Spleen (tissue), 11 donors: ENCODE measurements around the gene VSTM4. TPM values are rescaled to one million over a fixed set of nuclear protein-coding genes. Genes with fewer than 3 reads are reported as not detected.

ENCODE experiments used
- DNase-seq: peaks from one replicate; pipeline ENCODE4 v3.0.0-alpha.2; 2020
- H3K27ac ChIP-seq, 8 donors: fragments of 200-600 bp; sonication (generic) in 7 of 8; 1 replicate in 4 of 8; 2 replicates in 4 of 8; pipeline versions ENCODE4 v1.5.0 to v1.8.0; 2016 to 2021; ENCODE audit warnings: inconsistent platforms in 4 of 8, mild to moderate bottlenecking in 4 of 8, moderate library complexity in 1 of 8
- H3K27me3 ChIP-seq, 7 donors: fragments of 200-600 bp; sonication (generic) in 6 of 7; replicated peaks in 1 of 7; 1 replicate in 4 of 7; 2 replicates in 3 of 7; pipeline versions ENCODE4 v1.5.0 to v1.8.0; 2016 to 2021; ENCODE audit warnings: inconsistent platforms in 3 of 7, mild to moderate bottlenecking in 1 of 7
- H3K36me3 ChIP-seq, 6 donors: fragments of 200-600 bp; sonication (generic) in 5 of 6; 1 replicate in 4 of 6; 2 replicates in 2 of 6; pipeline versions ENCODE4 v1.5.0 to v1.8.0; 2016 to 2021; ENCODE audit warnings: inconsistent platforms in 2 of 6
- H3K4me1 ChIP-seq, 6 donors: fragments of 200-600 bp; sonication (generic) in 5 of 6; 1 replicate in 3 of 6; 2 replicates in 3 of 6; pipeline versions ENCODE4 v1.5.0 to v1.8.0; 2016 to 2021; ENCODE audit warnings: inconsistent platforms in 3 of 6
- H3K4me3 ChIP-seq, 8 donors: fragments of 200-600 bp; sonication (generic) in 7 of 8; 1 replicate in 4 of 8; 2 replicates in 4 of 8; pipeline versions ENCODE4 v1.5.0 to v1.8.0; 2016 to 2021; ENCODE audit warnings: inconsistent platforms in 4 of 8, mild to moderate bottlenecking in 4 of 8, moderate library complexity in 2 of 8
- H3K9me3 ChIP-seq, 8 donors: fragments of 200-600 bp; sonication (generic) in 7 of 8; 1 replicate in 4 of 8; 2 replicates in 4 of 8; pipeline versions ENCODE4 v1.5.0 to v1.8.0; 2016 to 2021; ENCODE audit warnings: inconsistent platforms in 4 of 8
- CTCF ChIP-seq, 11 experiments: fragments of 200-600 bp in 7 of 11; fragments of 450-650 bp in 4 of 11; sonication (generic) in 4 of 11; IDR thresholded peaks in 8 of 11; conservative IDR thresholded peaks in 3 of 11; 1 replicate in 7 of 11; 2 replicates in 4 of 11; pipeline versions ENCODE4 v1.4.0 to v1.8.0; 2016 to 2021; ENCODE audit warnings: antibody characterized with exemption in 11 of 11, inconsistent platforms in 4 of 11, mild to moderate bottlenecking in 1 of 11
- POLR2A ChIP-seq, 3 donors: fragments of 450-650 bp; IDR thresholded peaks; one replicate each; pipeline ENCODE4 v1.5.1; 2017; ENCODE audit warnings: antibody characterized with exemption in 3 of 3, mild to moderate bottlenecking in 1 of 3
- POLR2AphosphoS5 ChIP-seq, 3 donors: sonication (generic); formaldehyde crosslinking; IDR thresholded peaks; one replicate each; pipeline ENCODE4 v1.5.1; 2017; ENCODE audit warnings: antibody characterized with exemption in 3 of 3
- WGBS, 5 donors: extraction: QIAGEN DNeasy Blood & Tissue Kit in 3 of 5; methylation state at CpG; one replicate each; pipeline versions ENCODE4 v1.1.5 to v1.1.7; 2013 to 2018; 5-methylcytosine and 5-hydroxymethylcytosine counted together
- intact Hi-C: fragments of 100-400 bp; cut with DNase I; formaldehyde crosslinking; loops from one replicate; pipeline ENCODE4 v1.15.0; 2023; ENCODE audit warnings: low total_unique reads
- polyA plus RNA-seq, 3 donors: library from polyadenylated mRNA; stranded (reverse); fragments of 200-250 nt; gene quantifications; one replicate each; pipeline ENCODE4 v1.2.1, GENCODE V29; 2013
- total RNA-seq, 7 donors: library from RNA; depleted of rRNA in 3 of 7; stranded (reverse); fragments of >200 nt in 3 of 7; fragmentation: NEBNext Ultra II Directional in 4 of 7; extraction: Animal tissue kit (Norgen Biotek cat#: 25700) in 4 of 7; gene quantifications; one replicate each; pipeline versions ENCODE4 v1.1.0 to v1.2.1, GENCODE V29; 2016 to 2021
- donor health status: healthy with polysubstance abuse.
- donor health status: DM: no; HTN: no; CAD: no; lungs with moderate emphysema.
- donor health status: DM: no; HTN: no; CAD: no.
- donor health status: Bipolar disorder and iron deficiency.
- donor health status: healthy.
- donor health status: DM: no; HTN: no; CAD: no.
- donor health status: DM: yes; HTN: yes; CAD: no.

VSTM4 gene
- total and polyA plus RNA-seq, 10 donors: 0.57 to 6.8 (median 3.1) TPM

DNA sequence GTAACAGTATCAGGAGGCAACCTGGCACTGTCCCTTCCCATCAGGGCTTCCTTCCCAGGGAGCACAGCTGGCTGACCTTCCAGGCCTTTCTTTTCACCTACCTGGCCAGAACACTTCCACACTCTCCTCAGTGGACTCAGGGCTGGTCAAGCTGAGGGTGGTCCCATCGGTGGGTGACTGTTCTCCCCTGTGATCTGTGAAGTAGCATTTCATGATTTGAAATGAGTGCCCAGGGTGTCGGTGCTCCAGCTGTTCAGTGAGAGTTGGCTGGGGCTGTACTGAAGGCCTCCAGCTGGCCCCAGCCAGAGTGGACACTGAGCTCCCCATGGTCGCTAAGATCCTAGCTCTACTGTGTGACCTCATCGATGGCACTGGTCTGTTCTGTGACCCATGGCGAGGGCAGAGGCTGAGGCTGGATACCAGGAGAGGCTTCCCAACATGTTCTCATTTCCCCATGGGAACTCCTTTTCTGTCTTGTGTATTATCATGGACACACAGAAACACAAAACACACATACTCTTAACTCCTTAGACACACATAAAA, 18.5 kb upstream of the VSTM4 start, which contains the start of gene FAM170B:
TSS of gene FAM170B (minus strand) at position 316 of the 543 bp plus-strand sequence. CDS start at position 213, 103 bp downstream.
- intact Hi-C loops: no loop called here
- TF ChIP-seq CTCF (IDR thresholded peaks at IDR 0.05 in 8 of 11, conservative IDR thresholded peaks at IDR 0.05 in 3 of 11) (no peak), POLR2AphosphoS5 (IDR thresholded peaks at IDR 0.05) (no peak), POLR2A (IDR thresholded peaks at IDR 0.05) (no peak)
- no peak for DNase-seq
- H3K36me3 ChIP-seq: no peaks in the 10 kb centered on the region
- no peaks in the 10 kb centered on the region for H3K9me3 ChIP-seq
- peaks cover 0 to 17% (median 0%) of the 10 kb centered on the region in 7 donors for H3K27me3 ChIP-seq
- 76 to 92% (median 90%) methylated on average over 2 to 5 of the region's 5 CpGs for WGBS, 5 donors
- no peak within 1 kb of the TSS for H3K4me3 ChIP-seq
- H3K4me1 ChIP-seq: peaks cover 0 to 20% (median 0%) of the 10 kb centered on the region in 6 donors
- peak within 1 kb of the TSS in 1 of 8 donors; percentile 74 for H3K27ac ChIP-seq

- Histone ChIP-seq H3K36me3 (no peaks in the 10 kb centered on the region), H3K27me3 (peaks cover 0 to 17% (median 0%) of the 10 kb centered on the region in 7 donors), H3K27ac (no peak overlapping the region), H3K9me3 (no peaks in the 10 kb centered on the region), H3K4me3 (no peak overlapping the region), H3K4me1 (peaks cover 0 to 20% (median 0%) of the 10 kb centered on the region in 6 donors)
- DNase-seq: no peak
- TF ChIP-seq CTCF (IDR thresholded peaks at IDR 0.05 in 8 of 11, conservative IDR thresholded peaks at IDR 0.05 in 3 of 11): no peak
- TF ChIP-seq POLR2A (IDR thresholded peaks at IDR 0.05): no peak
- no peak for TF ChIP-seq POLR2AphosphoS5 (IDR thresholded peaks at IDR 0.05)
- 90 to 96% (median 96%) methylated on average over 2 of the region's 2 CpGs for WGBS, 5 donors
- intact Hi-C loops: no loop called here
Measured at GRCh38 chr10:49132362-49132737, 17.0 kb upstream of the VSTM4 start.

- no peaks in the 10 kb centered on the region for H3K9me3 ChIP-seq
- peaks cover 0 to 20% (median 0%) of the 10 kb centered on the region in 6 donors for H3K4me1 ChIP-seq
- H3K4me3 ChIP-seq: no peak overlapping the region
- whole genome bisulfite sequencing, 5 donors: 67 to 90% (median 88%) methylated on average over 20 to 37 of the region's 37 CpGs
- H3K27me3 ChIP-seq: peaks cover 0 to 17% (median 0%) of the 10 kb centered on the region in 7 donors
- no peak for DNase-seq
- peak in 1 of 3 donors; percentile 33 for TF ChIP-seq POLR2AphosphoS5 (IDR thresholded peaks at IDR 0.05)
- TF ChIP-seq POLR2A (IDR thresholded peaks at IDR 0.05): no peak
- no peaks in the 10 kb centered on the region for H3K36me3 ChIP-seq
- intact Hi-C loops: no loop called here
- H3K27ac ChIP-seq: no peak overlapping the region
Measured at GRCh38 chr10:49131507-49132361, 16.4 kb upstream of the VSTM4 start.

- H3K4me1 ChIP-seq: peaks cover 0 to under 1% (median 0%) of the 10 kb centered on the region in 6 donors
- no peak overlapping the region for H3K4me3 ChIP-seq
- intact Hi-C loops: no loop called here
- DNase-seq: no peak
- H3K27me3 ChIP-seq: peaks cover 0 to 17% (median 0%) of the 10 kb centered on the region in 7 donors
- H3K36me3 ChIP-seq: no peaks in the 10 kb centered on the region
- 86 to 93% (median 88%) methylated on average over 1 of the region's 1 CpG for WGBS, 5 donors
- H3K27ac ChIP-seq: no peak overlapping the region
- no peaks in the 10 kb centered on the region for H3K9me3 ChIP-seq
- TF ChIP-seq POLR2AphosphoS5 (IDR thresholded peaks at IDR 0.05): no peak
- no peak for TF ChIP-seq CTCF (IDR thresholded peaks at IDR 0.05 in 8 of 11, conservative IDR thresholded peaks at IDR 0.05 in 3 of 11)
- no peak for TF ChIP-seq POLR2A (IDR thresholded peaks at IDR 0.05)
Measured at GRCh38 chr10:49129376-49129775, 14.1 kb upstream of the VSTM4 start.
